Glutamatergic neuron (in vitro differentiated cells): ENCODE results near the gene RAP1GAP. TPM values are rescaled to one million over a fixed set of nuclear protein-coding genes. Genes with fewer than 3 reads are reported as not detected.

Experiments
- DNase-seq: peaks from one replicate; pipeline ENCODE4 v3.0.0; 2022
- H3K27ac Mint-ChIP-seq: one replicate; pipeline ENCODE4 v1.8.0; 2020; ENCODE audit warnings: mild to moderate bottlenecking, mixed read lengths, inconsistent platforms; ENCODE audit not compliant: unreplicated experiment
- H3K27me3 Mint-ChIP-seq: one replicate; pipeline ENCODE4 v1.8.0; 2020; ENCODE audit warnings: mild to moderate bottlenecking, moderate library complexity, mixed read lengths, inconsistent platforms; ENCODE audit not compliant: unreplicated experiment
- H3K36me3 Mint-ChIP-seq: one replicate; pipeline ENCODE4 v1.8.0; 2020; ENCODE audit warnings: mild to moderate bottlenecking, mixed read lengths, inconsistent platforms; ENCODE audit not compliant: unreplicated experiment
- H3K4me1 Mint-ChIP-seq: one replicate; pipeline ENCODE4 v1.8.0; 2020; ENCODE audit warnings: mild to moderate bottlenecking, low read depth, mixed read lengths, inconsistent platforms; ENCODE audit not compliant: unreplicated experiment
- H3K4me3 Mint-ChIP-seq: one replicate; pipeline ENCODE4 v1.8.0; 2020; ENCODE audit warnings: mild to moderate bottlenecking, mixed read lengths, inconsistent platforms; ENCODE audit not compliant: unreplicated experiment
- H3K9me3 Mint-ChIP-seq: one replicate; pipeline ENCODE4 v1.8.0; 2020; ENCODE audit warnings: mild to moderate bottlenecking, moderate library complexity, mixed read lengths, inconsistent platforms; ENCODE audit not compliant: unreplicated experiment
- total RNA-seq: library from RNA; stranded (reverse); fragmentation: NEBNext Ultra II Directional; extraction: Animal tissue kit (Norgen Biotek cat#: 25700); gene quantifications from one replicate; pipeline ENCODE4 v1.2.1, GENCODE V29; 2021; ENCODE audit not compliant: unreplicated experiment
- TF ChIP-seq, protein P1 (sequence below): fragments of 200-600 bp; sonication (generic); IDR thresholded peaks from one replicate; pipeline ENCODE4 v1.5.0; 2021; ENCODE audit not compliant: partially characterized antibody, unreplicated experiment

The RAP1GAP gene
- total RNA-seq, 1 donor from 2014 or later, result 4.8 TPM

DNA sequence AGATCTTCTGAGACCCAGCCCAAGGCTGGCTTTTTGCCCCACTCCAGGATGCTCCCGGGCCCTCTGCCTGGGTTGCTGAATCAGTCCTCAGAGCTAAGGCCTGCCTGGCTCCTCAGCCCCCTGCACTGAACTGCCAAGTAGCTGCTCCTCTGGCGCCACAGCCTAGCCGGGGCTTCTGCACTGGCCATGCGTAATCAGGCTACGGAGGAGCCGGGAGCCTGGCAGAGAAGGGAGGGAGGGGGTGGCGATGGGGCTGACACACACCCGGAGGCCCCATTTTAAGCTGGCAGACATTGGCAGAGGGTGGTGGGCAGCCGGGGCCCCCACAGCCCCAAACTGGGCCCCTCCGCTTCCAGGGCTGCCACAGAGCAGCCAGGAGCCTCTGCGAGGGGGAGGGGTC, 121.3 kb downstream of the RAP1GAP start:
- H3K4me3 Mint-ChIP-seq, result no peak overlapping the region
- no peaks in the 10 kb centered on the region for H3K9me3 Mint-ChIP-seq
- no peak for DNase-seq
- no peak overlapping the region for H3K27ac Mint-ChIP-seq
- no peaks in the 10 kb centered on the region for H3K27me3 Mint-ChIP-seq
- no peaks in the 10 kb centered on the region for H3K36me3 Mint-ChIP-seq
- TF ChIP-seq, protein P1, sequence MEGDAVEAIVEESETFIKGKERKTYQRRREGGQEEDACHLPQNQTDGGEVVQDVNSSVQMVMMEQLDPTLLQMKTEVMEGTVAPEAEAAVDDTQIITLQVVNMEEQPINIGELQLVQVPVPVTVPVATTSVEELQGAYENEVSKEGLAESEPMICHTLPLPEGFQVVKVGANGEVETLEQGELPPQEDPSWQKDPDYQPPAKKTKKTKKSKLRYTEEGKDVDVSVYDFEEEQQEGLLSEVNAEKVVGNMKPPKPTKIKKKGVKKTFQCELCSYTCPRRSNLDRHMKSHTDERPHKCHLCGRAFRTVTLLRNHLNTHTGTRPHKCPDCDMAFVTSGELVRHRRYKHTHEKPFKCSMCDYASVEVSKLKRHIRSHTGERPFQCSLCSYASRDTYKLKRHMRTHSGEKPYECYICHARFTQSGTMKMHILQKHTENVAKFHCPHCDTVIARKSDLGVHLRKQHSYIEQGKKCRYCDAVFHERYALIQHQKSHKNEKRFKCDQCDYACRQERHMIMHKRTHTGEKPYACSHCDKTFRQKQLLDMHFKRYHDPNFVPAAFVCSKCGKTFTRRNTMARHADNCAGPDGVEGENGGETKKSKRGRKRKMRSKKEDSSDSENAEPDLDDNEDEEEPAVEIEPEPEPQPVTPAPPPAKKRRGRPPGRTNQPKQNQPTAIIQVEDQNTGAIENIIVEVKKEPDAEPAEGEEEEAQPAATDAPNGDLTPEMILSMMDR, result no peak
- H3K4me1 Mint-ChIP-seq, result no peaks in the 10 kb centered on the region

Other genes starting within 250 kb of the RAP1GAP start
- gene NBPF3, start 229.2 kb downstream of the RAP1GAP start, total RNA-seq, result 3.1 TPM
- 10.0 TPM for gene ALPL, start 159.9 kb downstream of the RAP1GAP start, total RNA-seq
- 78.7 TPM for gene USP48, start 113.8 kb upstream of the RAP1GAP start, total RNA-seq
- not detected for gene LDLRAD2, start 142.9 kb upstream of the RAP1GAP start, total RNA-seq